ENCODE data around the gene RBMS1. TPM values are rescaled to one million over a fixed set of nuclear protein-coding genes. Genes with fewer than 3 reads are reported as not detected.

Gene RBMS1
- total RNA-seq, 3 donors from 2014 or later (not counting 1 experiment from before 2014, with no cell fraction given), result 111 to 167 (median 132) TPM

- H3K27me3 Mint-ChIP-seq (ENCODE audit: low read depth in 2 of 2), result no peaks in the 10 kb centered on the region
- no peaks in the 10 kb centered on the region for H3K9me3 Mint-ChIP-seq
- H3K4me1 Mint-ChIP-seq, result peaks cover 19 to 21% of the 10 kb centered on the region in 2 donors
- no peaks in the 10 kb centered on the region for H3K36me3 ChIP-seq (ENCODE audit: control insufficient read depth, insufficient read depth, low read length)
- H3K27ac Mint-ChIP-seq, result no peak overlapping the region
- peaks cover 6% of the 10 kb centered on the region for H3K4me1 ChIP-seq (ENCODE audit: control insufficient read depth, insufficient read depth, low read length)
- H3K27ac ChIP-seq (ENCODE audit: low read length), result no peak overlapping the region
- no peaks in the 10 kb centered on the region for H3K9me3 ChIP-seq (ENCODE audit: control insufficient read depth, insufficient read depth, low read length)
- 91% methylated on average over 4 of the region's 4 CpGs for WGBS (ENCODE audit: insufficient coverage)
- ATAC-seq, result no peak
- H3K4me3 Mint-ChIP-seq, result no peak overlapping the region
- TF ChIP-seq CTCF (IDR thresholded peaks at IDR 0.05), result no peak
- DNase-seq, result no peak
- H3K4me3 ChIP-seq (ENCODE audit: low read length), result no peak overlapping the region
- intact Hi-C loops (cut with micrococcal nuclease), result no loop called here
- no peaks in the 10 kb centered on the region for H3K36me3 Mint-ChIP-seq
- H3K27me3 ChIP-seq (ENCODE audit: control insufficient read depth, insufficient read depth, low read length), result no peaks in the 10 kb centered on the region
These were observed 61.0 kb downstream of the RBMS1 start for GRCh38 chr2:160432633-160433032.

- H3K4me1 Mint-ChIP-seq, result peaks cover 22 to 29% of the 10 kb centered on the region in 2 donors
- no peak overlapping the region for H3K27ac Mint-ChIP-seq
- Histone ChIP-seq H3K27me3 (ENCODE audit: control insufficient read depth, insufficient read depth, low read length) (no peaks in the 10 kb centered on the region), H3K9me3 (ENCODE audit: control insufficient read depth, insufficient read depth, low read length) (no peaks in the 10 kb centered on the region), H3K4me1 (ENCODE audit: control insufficient read depth, insufficient read depth, low read length) (peaks cover 6% of the 10 kb centered on the region), H3K4me3 (ENCODE audit: low read length) (no peak overlapping the region), H3K27ac (ENCODE audit: low read length) (no peak overlapping the region), H3K36me3 (ENCODE audit: control insufficient read depth, insufficient read depth, low read length) (no peaks in the 10 kb centered on the region)
- H3K9me3 Mint-ChIP-seq, result no peaks in the 10 kb centered on the region
- no peaks in the 10 kb centered on the region for H3K36me3 Mint-ChIP-seq
- 93% methylated on average over 1 of the region's 1 CpG for WGBS (ENCODE audit: insufficient coverage)
- H3K27me3 Mint-ChIP-seq (ENCODE audit: low read depth in 2 of 2), result no peaks in the 10 kb centered on the region
- H3K4me3 Mint-ChIP-seq, result no peak overlapping the region
- ATAC-seq (no peak), DNase-seq (no peak)
- TF ChIP-seq CTCF (IDR thresholded peaks at IDR 0.05), result no peak
- intact Hi-C loops (cut with micrococcal nuclease), result no loop called here
These were observed 62.2 kb downstream of the RBMS1 start for GRCh38 chr2:160431441-160431840.

- DNase-seq (no peak), ATAC-seq (no peak)
- Mint-ChIP-seq H3K27me3 (ENCODE audit: low read depth in 2 of 2) (no peaks in the 10 kb centered on the region), H3K4me1 (peaks cover 33 to 36% of the 10 kb centered on the region in 2 donors), H3K4me3 (no peak overlapping the region), H3K27ac (peak overlapping the region; percentile 93 to 95), H3K9me3 (no peaks in the 10 kb centered on the region), H3K36me3 (no peaks in the 10 kb centered on the region)
- Histone ChIP-seq H3K27ac (ENCODE audit: low read length) (peak overlapping the region; percentile 80), H3K36me3 (ENCODE audit: control insufficient read depth, insufficient read depth, low read length) (no peaks in the 10 kb centered on the region), H3K4me1 (ENCODE audit: control insufficient read depth, insufficient read depth, low read length) (peaks cover 6% of the 10 kb centered on the region), H3K4me3 (ENCODE audit: low read length) (no peak overlapping the region), H3K9me3 (ENCODE audit: control insufficient read depth, insufficient read depth, low read length) (no peaks in the 10 kb centered on the region), H3K27me3 (ENCODE audit: control insufficient read depth, insufficient read depth, low read length) (no peaks in the 10 kb centered on the region)
- intact Hi-C loops (cut with micrococcal nuclease), result no loop called here
- TF ChIP-seq CTCF (IDR thresholded peaks at IDR 0.05), result no peak
These were observed 63.6 kb downstream of the RBMS1 start for GRCh38 chr2:160430001-160430344.

- Histone ChIP-seq H3K9me3 (ENCODE audit: control insufficient read depth, insufficient read depth, low read length) (no peaks in the 10 kb centered on the region), H3K4me3 (ENCODE audit: low read length) (no peak overlapping the region), H3K4me1 (ENCODE audit: control insufficient read depth, insufficient read depth, low read length) (peaks cover 6% of the 10 kb centered on the region), H3K36me3 (ENCODE audit: control insufficient read depth, insufficient read depth, low read length) (no peaks in the 10 kb centered on the region), H3K27ac (ENCODE audit: low read length) (peak overlapping the region; percentile 80), H3K27me3 (ENCODE audit: control insufficient read depth, insufficient read depth, low read length) (no peaks in the 10 kb centered on the region)
- Mint-ChIP-seq H3K36me3 (no peaks in the 10 kb centered on the region), H3K9me3 (no peaks in the 10 kb centered on the region), H3K27me3 (ENCODE audit: low read depth in 2 of 2) (no peaks in the 10 kb centered on the region), H3K4me3 (peak overlapping the region; percentile 66), H3K4me1 (peaks cover 33 to 36% of the 10 kb centered on the region in 2 donors), H3K27ac (peak overlapping the region; percentile 93 to 95)
- ATAC-seq, result peak; percentile 60 to 64 (median 62)
- WGBS (ENCODE audit: insufficient coverage), result no CpG with 5 or more reads among the region's 1 CpG
- peak; percentile 74 for TF ChIP-seq CTCF (IDR thresholded peaks at IDR 0.05)
- intact Hi-C loops (cut with micrococcal nuclease), result loop anchor here (2.0 kb wide), 1 partner anchor 35 kb away; no protein-coding TSS in a partner anchor
- DNase-seq, result peak in 1 of 2 donors; percentile 80
These were observed 64.2 kb downstream of the RBMS1 start for GRCh38 chr2:160429248-160430000.
